IMR-90 (cell line): ENCODE measurements around the gene MLLT1. TPM values are rescaled to one million over a fixed set of nuclear protein-coding genes. Genes with fewer than 3 reads are reported as not detected.

Experiments used
- ATAC-seq: fragments of 200-7000 bp; cut with Tn5 transposase; 2 replicates; pipeline ENCODE4 v1.9.1; 2020; ENCODE audit warnings: low read depth, mild to moderate bottlenecking, moderate library complexity
- BruUV-seq: library from RNA; stranded (reverse); fragments of 400-500 nt; replicated peaks from 2 replicates; lab custom pipeline; 2021; lab: Mats Ljungman, UMichigan
- CTCF ChIA-PET: fragments of 300-600 bp; formaldehyde crosslinking; extraction: SDS; loops from one replicate; lab custom pipeline; 2021; ENCODE audit warnings: antibody characterized with exemption; lab: Yijun Ruan, JAX
- POLR2A ChIA-PET: fragments of 300-600 bp; sonication (Branson Sonifier 250); formaldehyde crosslinking; loops from one replicate; lab custom pipeline; 2022; ENCODE audit warnings: antibody characterized with exemption; ENCODE audit not compliant: unreplicated experiment; lab: Charles Lee
- DNase-seq: peaks from one replicate; pipeline ENCODE4 v3.0.0; 2013
- H2AFZ ChIP-seq: replicated peaks from 2 replicates; pipeline ENCODE3; 2013; ENCODE audit warnings: low read length, mild to moderate bottlenecking; ENCODE audit not compliant: poor library complexity
- H2AK5ac ChIP-seq: 2 replicates; pipeline ENCODE4 v1.6.1; 2013; ENCODE audit warnings: low read depth, low read length, inconsistent platforms
- H2AK9ac ChIP-seq: replicated peaks from 2 replicates; pipeline ENCODE3; 2013; ENCODE audit warnings: mild to moderate bottlenecking, low read depth, low read length, moderate library complexity; ENCODE audit not compliant: poor library complexity
- H2BK120ac ChIP-seq: 2 replicates; pipeline ENCODE4 v1.6.1; 2013; ENCODE audit warnings: low read depth, low read length, inconsistent platforms
- H2BK15ac ChIP-seq: 3 replicates; pipeline ENCODE4 v1.6.1; 2013; ENCODE audit warnings: low read depth, low read length, inconsistent platforms
- H2BK20ac ChIP-seq: 2 replicates; pipeline ENCODE4 v1.6.1; 2013; ENCODE audit warnings: low read depth, mild to moderate bottlenecking, inconsistent platforms, low read length, moderate library complexity
- H2BK5ac ChIP-seq: 2 replicates; pipeline ENCODE4 v1.6.1; 2013; ENCODE audit warnings: mild to moderate bottlenecking, low read depth, low read length, inconsistent platforms; ENCODE audit not compliant: poor library complexity, severe bottlenecking
- H3K14ac ChIP-seq: replicated peaks from 2 replicates; pipeline ENCODE4 v1.6.1; 2013; ENCODE audit warnings: low read depth, low read length, inconsistent platforms
- H3K18ac ChIP-seq: 2 replicates; pipeline ENCODE4 v1.6.1; 2013; ENCODE audit warnings: low read depth, low read length, control low read depth
- H3K23ac ChIP-seq: 2 replicates; pipeline ENCODE4 v1.6.1; 2013; ENCODE audit warnings: low read depth, low read length, inconsistent platforms
- H3K27ac ChIP-seq: 2 replicates; pipeline ENCODE4 v1.5.1; 2013; ENCODE audit warnings: mild to moderate bottlenecking, control low read depth, low read length; ENCODE audit not compliant: insufficient read depth
- H3K27me3 ChIP-seq: 2 replicates; pipeline ENCODE4 v1.6.1; 2013; ENCODE audit warnings: low read length; ENCODE audit not compliant: control insufficient read depth, insufficient read depth
- H3K36me3 ChIP-seq: 2 replicates; pipeline ENCODE4 v1.6.1; 2013; ENCODE audit warnings: low read length, mixed read lengths; ENCODE audit not compliant: control insufficient read depth, insufficient read depth
- H3K4ac ChIP-seq: 2 replicates; pipeline ENCODE4 v1.6.1; 2013; ENCODE audit warnings: low read depth, low read length, inconsistent platforms
- H3K4me1 ChIP-seq: 2 replicates; pipeline ENCODE4 v1.6.1; 2013; ENCODE audit warnings: low read length, mixed read lengths; ENCODE audit not compliant: control insufficient read depth, insufficient read depth
- H3K4me2 ChIP-seq: 2 replicates; pipeline ENCODE4 v1.6.1; 2013; ENCODE audit warnings: low read depth, mild to moderate bottlenecking, control low read depth, low read length, moderate library complexity
- H3K4me3 ChIP-seq: 2 replicates; pipeline ENCODE4 v1.5.1; 2013; ENCODE audit warnings: low read depth, mild to moderate bottlenecking, control low read depth, low read length, moderate library complexity; ENCODE audit not compliant: insufficient read depth
- H3K56ac ChIP-seq: 2 replicates; pipeline ENCODE4 v1.6.1; 2013; ENCODE audit warnings: low read length, inconsistent platforms; ENCODE audit not compliant: insufficient read depth; ENCODE audit errors: extremely low read depth
- H3K79me1 ChIP-seq, 2 experiments: 2 replicates each; pipeline ENCODE4 v1.6.1; 2013; ENCODE audit warnings: low read length in 2 of 2, inconsistent platforms in 1 of 2, low read depth in 1 of 2
- H3K9ac ChIP-seq: 2 replicates; pipeline ENCODE4 v1.6.1; 2013; ENCODE audit warnings: low read depth, low read length, control low read depth
- H3K9me1 ChIP-seq: 2 replicates; pipeline ENCODE4 v1.6.1; 2013; ENCODE audit warnings: low read length, inconsistent platforms; ENCODE audit not compliant: insufficient read depth
- H3K9me3 ChIP-seq: 2 replicates; pipeline ENCODE4 v1.6.1; 2013; ENCODE audit warnings: low read length; ENCODE audit not compliant: control insufficient read depth, insufficient read depth
- H4K20me1 ChIP-seq: 2 replicates; pipeline ENCODE4 v1.6.1; 2013; ENCODE audit warnings: low read length, inconsistent platforms; ENCODE audit not compliant: insufficient read depth
- H4K5ac ChIP-seq: 2 replicates; pipeline ENCODE4 v1.6.1; 2013; ENCODE audit warnings: mild to moderate bottlenecking, low read depth, low read length, control low read depth
- H4K8ac ChIP-seq, 2 experiments: 2 replicates each; pipeline ENCODE4 v1.6.1; 2013; ENCODE audit warnings: low read depth in 2 of 2, low read length in 2 of 2, control low read depth in 1 of 2, inconsistent platforms in 1 of 2
- H4K91ac ChIP-seq: 2 replicates; pipeline ENCODE4 v1.6.1; 2013; ENCODE audit warnings: low read depth, low read length, inconsistent platforms; ENCODE audit not compliant: insufficient read depth
- BHLHE40 ChIP-seq: fragments of 150-350 bp; IDR thresholded peaks from 2 replicates; pipeline ENCODE4 v1.6.1; 2016; ENCODE audit warnings: mild to moderate bottlenecking, low read depth, low read length
- CEBPB ChIP-seq: IDR thresholded peaks from 2 replicates; pipeline ENCODE4 v1.6.1; 2012; ENCODE audit warnings: low read depth, low read length, improper control_type of control experiment
- CHD1 ChIP-seq: IDR thresholded peaks from 2 replicates; pipeline ENCODE4 v1.6.1; 2012; ENCODE audit warnings: low read depth, low read length, improper control_type of control experiment
- FOS ChIP-seq: fragments of 150-350 bp; IDR thresholded peaks from 2 replicates; pipeline ENCODE4 v1.6.1; 2016; ENCODE audit warnings: low read depth, low read length
- MAFK ChIP-seq: IDR thresholded peaks from 2 replicates; pipeline ENCODE4 v1.6.1; 2012; ENCODE audit warnings: low read depth, low read length, improper control_type of control experiment
- MAZ ChIP-seq: IDR thresholded peaks from 2 replicates; pipeline ENCODE4 v1.6.1; 2012; ENCODE audit warnings: low read depth, mild to moderate bottlenecking, low read length, improper control_type of control experiment, moderate library complexity, borderline replicate concordance
- MXI1 ChIP-seq: IDR thresholded peaks from 2 replicates; pipeline ENCODE4 v1.6.1; 2012; ENCODE audit warnings: low read depth, mild to moderate bottlenecking, low read length, moderate library complexity, borderline replicate concordance
- POLR2A ChIP-seq: IDR thresholded peaks from 2 replicates; pipeline ENCODE4 v1.6.1; 2012; ENCODE audit warnings: mild to moderate bottlenecking, low read depth, low read length
- RAD21 ChIP-seq: IDR thresholded peaks from 2 replicates; pipeline ENCODE4 v1.6.1; 2012; ENCODE audit warnings: low read length, improper control_type of control experiment
- RCOR1 ChIP-seq: IDR thresholded peaks from 2 replicates; pipeline ENCODE4 v1.6.1; 2012; ENCODE audit warnings: mild to moderate bottlenecking, low read length, improper control_type of control experiment; ENCODE audit not compliant: insufficient replicate concordance
- RFX5 ChIP-seq: IDR thresholded peaks from 2 replicates; pipeline ENCODE4 v1.8.0; 2012; ENCODE audit warnings: low read depth, mild to moderate bottlenecking, low read length, moderate library complexity
- SMC3 ChIP-seq: fragments of 150-350 bp; IDR thresholded peaks from 2 replicates; pipeline ENCODE4 v1.6.1; 2016; ENCODE audit warnings: low read depth, mild to moderate bottlenecking, antibody characterized with exemption, low read length, moderate library complexity
- WGBS, 2 experiments: methylation state at CpG; one replicate each; pipeline versions ENCODE4 v1.1.5 to v1.1.7; 2013; ENCODE audit warnings: missing lambda C conversion rate in 2 of 2; ENCODE audit not compliant: insufficient read length in 1 of 2; ENCODE audit errors: extremely low coverage in 2 of 2; 5-methylcytosine and 5-hydroxymethylcytosine counted together
- dilution Hi-C: fragments of 300-500 bp; cut with HindIII; formaldehyde crosslinking; loops from one replicate; pipeline ENCODE4 v1.14.3; 2018; ENCODE audit warnings: low sequenced_read_pairs; ENCODE audit not compliant: unreplicated experiment
- in situ Hi-C: fragments of 300-500 bp; cut with MboI; formaldehyde crosslinking; loops from 3 replicates; pipeline ENCODE4 v1.14.3; 2019; ENCODE audit warnings: low sequenced_read_pairs, inconsistent platforms, mixed read lengths
- intact Hi-C: fragments of 100-400 bp; cut with micrococcal nuclease; formaldehyde crosslinking; loops from 2 replicates; pipeline ENCODE4 v1.10.0; 2022
- polyA plus RNA-seq, 3 experiments: library from polyadenylated mRNA; depleted of rRNA; stranded (reverse); fragments of >200 nt; gene quantifications; 2 replicates each; pipeline ENCODE4 v1.2.3, GENCODE V29; 2012; ENCODE audit warnings: low replicate concordance in 1 of 3
- total RNA-seq: library from RNA; depleted of rRNA; stranded (reverse); fragments of >200 nt; gene quantifications from 2 replicates; pipeline ENCODE4 v1.2.3, GENCODE V29; 2012
- TF ChIP-seq, protein P1 (sequence below): fragments of 150-350 bp; IDR thresholded peaks from 2 replicates; pipeline ENCODE4 v1.6.1; 2017; ENCODE audit warnings: mild to moderate bottlenecking, antibody characterized with exemption, low read length, low read depth
- TF ChIP-seq, protein P2 (sequence below): fragments of 150-350 bp; IDR thresholded peaks from 2 replicates; pipeline ENCODE4 v1.6.1; 2016; ENCODE audit warnings: low read depth, mild to moderate bottlenecking, low read length, moderate library complexity, borderline replicate concordance
- TF ChIP-seq, protein P3 (sequence below): conservative IDR thresholded peaks from 2 replicates; pipeline ENCODE4 v1.5.1; 2012; ENCODE audit warnings: mild to moderate bottlenecking, low read depth, low read length, improper control_type of control experiment

The MLLT1 gene
- total and polyA plus RNA-seq, 2 of the 4 experiments (the other 2 are of a cell fraction): 1.3 to 30.6 TPM

DNA sequence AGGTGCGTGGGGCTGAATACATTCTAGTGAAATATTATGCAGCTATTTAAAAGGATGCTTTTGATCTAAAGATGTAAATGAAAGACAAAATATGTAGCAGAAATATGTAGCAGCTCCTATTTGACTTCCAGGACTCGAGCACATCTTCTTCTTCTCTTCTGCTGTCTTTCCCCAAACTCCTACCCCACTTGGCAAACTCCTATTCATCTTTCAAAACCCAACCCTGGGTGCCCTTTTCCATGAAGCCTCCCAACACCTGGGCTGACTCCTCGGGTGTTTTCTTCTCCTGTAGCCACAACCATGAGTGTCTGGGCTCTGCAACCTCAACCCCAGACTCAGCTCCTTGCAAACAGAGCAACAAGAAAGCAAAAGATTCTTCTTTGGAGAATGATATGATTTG lies 42.5 kb upstream of the MLLT1 start:
- Histone ChIP-seq H3K27me3 (peaks cover 6% of the 10 kb centered on the region; the same call in 1 of the 2 replicates), H3K79me1 (no peaks in the 10 kb centered on the region)
- BruUV-seq: no TSS peak

More for the DNA sequence above, 42.5 kb upstream of the MLLT1 start:
- no peak overlapping the region for H2AFZ ChIP-seq
- H2BK15ac ChIP-seq: no peak overlapping the region
- no peak overlapping the region for H2BK5ac ChIP-seq
- no peak overlapping the region for H3K27ac ChIP-seq
- CTCF ChIA-PET: no interaction called here
- ATAC-seq (no peak), DNase-seq (no peak)
- H3K56ac ChIP-seq: no peak overlapping the region
- H4K91ac ChIP-seq: no peak overlapping the region
- no peak overlapping the region for H2AK5ac ChIP-seq
- H3K9ac ChIP-seq: no peak overlapping the region
- no peak overlapping the region for H2BK20ac ChIP-seq
- intact Hi-C loops (no loop called here), dilution Hi-C loops (no loop called here), in situ Hi-C loops (no loop called here)
- no peaks in the 10 kb centered on the region for H3K9me3 ChIP-seq
- no peak overlapping the region for H3K4ac ChIP-seq
- no peak overlapping the region for H2BK120ac ChIP-seq
- WGBS, 2 experiments: 0% methylated on average over 1 of the region's 3 CpGs; no CpG with 5 or more reads in 1 of the 2 experiments
- no peaks in the 10 kb centered on the region for H3K36me3 ChIP-seq
- POLR2A ChIA-PET: no interaction called here
- no peaks in the 10 kb centered on the region for H3K9me1 ChIP-seq
- no peak overlapping the region for H4K8ac ChIP-seq
- no peak overlapping the region for H3K23ac ChIP-seq
- no peak overlapping the region for H3K4me3 ChIP-seq
- H3K4me2 ChIP-seq: no peak overlapping the region
- no peak overlapping the region for H3K18ac ChIP-seq
- TF ChIP-seq CHD1: no peak
- TF ChIP-seq BHLHE40: no peak
- TF ChIP-seq, protein P1, sequence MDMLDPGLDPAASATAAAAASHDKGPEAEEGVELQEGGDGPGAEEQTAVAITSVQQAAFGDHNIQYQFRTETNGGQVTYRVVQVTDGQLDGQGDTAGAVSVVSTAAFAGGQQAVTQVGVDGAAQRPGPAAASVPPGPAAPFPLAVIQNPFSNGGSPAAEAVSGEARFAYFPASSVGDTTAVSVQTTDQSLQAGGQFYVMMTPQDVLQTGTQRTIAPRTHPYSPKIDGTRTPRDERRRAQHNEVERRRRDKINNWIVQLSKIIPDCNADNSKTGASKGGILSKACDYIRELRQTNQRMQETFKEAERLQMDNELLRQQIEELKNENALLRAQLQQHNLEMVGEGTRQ: no peak
- no peak for TF ChIP-seq MAFK
- TF ChIP-seq, protein P2, sequence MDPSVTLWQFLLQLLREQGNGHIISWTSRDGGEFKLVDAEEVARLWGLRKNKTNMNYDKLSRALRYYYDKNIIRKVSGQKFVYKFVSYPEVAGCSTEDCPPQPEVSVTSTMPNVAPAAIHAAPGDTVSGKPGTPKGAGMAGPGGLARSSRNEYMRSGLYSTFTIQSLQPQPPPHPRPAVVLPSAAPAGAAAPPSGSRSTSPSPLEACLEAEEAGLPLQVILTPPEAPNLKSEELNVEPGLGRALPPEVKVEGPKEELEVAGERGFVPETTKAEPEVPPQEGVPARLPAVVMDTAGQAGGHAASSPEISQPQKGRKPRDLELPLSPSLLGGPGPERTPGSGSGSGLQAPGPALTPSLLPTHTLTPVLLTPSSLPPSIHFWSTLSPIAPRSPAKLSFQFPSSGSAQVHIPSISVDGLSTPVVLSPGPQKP: no peak
- TF ChIP-seq MXI1: no peak
- TF ChIP-seq CEBPB: no peak
- no peak for TF ChIP-seq SMC3
- TF ChIP-seq RFX5: no peak
- TF ChIP-seq RCOR1: no peak
- no peak for TF ChIP-seq FOS
- no peak for TF ChIP-seq RAD21
- no peak for TF ChIP-seq POLR2A
- TF ChIP-seq MAZ: no peak
- TF ChIP-seq, protein P3, sequence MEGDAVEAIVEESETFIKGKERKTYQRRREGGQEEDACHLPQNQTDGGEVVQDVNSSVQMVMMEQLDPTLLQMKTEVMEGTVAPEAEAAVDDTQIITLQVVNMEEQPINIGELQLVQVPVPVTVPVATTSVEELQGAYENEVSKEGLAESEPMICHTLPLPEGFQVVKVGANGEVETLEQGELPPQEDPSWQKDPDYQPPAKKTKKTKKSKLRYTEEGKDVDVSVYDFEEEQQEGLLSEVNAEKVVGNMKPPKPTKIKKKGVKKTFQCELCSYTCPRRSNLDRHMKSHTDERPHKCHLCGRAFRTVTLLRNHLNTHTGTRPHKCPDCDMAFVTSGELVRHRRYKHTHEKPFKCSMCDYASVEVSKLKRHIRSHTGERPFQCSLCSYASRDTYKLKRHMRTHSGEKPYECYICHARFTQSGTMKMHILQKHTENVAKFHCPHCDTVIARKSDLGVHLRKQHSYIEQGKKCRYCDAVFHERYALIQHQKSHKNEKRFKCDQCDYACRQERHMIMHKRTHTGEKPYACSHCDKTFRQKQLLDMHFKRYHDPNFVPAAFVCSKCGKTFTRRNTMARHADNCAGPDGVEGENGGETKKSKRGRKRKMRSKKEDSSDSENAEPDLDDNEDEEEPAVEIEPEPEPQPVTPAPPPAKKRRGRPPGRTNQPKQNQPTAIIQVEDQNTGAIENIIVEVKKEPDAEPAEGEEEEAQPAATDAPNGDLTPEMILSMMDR: no peak
- no peak overlapping the region for H4K5ac ChIP-seq
- no peak overlapping the region for H2AK9ac ChIP-seq
- no peaks in the 10 kb centered on the region for H3K4me1 ChIP-seq
- no peak overlapping the region for H3K14ac ChIP-seq
- H4K20me1 ChIP-seq: no peaks in the 10 kb centered on the region
